ENCODE measurements around the gene BRF1. TPM values are rescaled to one million over a fixed set of nuclear protein-coding genes. Genes with fewer than 3 reads are reported as not detected.

The BRF1 gene
- total RNA-seq, 1 experiment from 2014 or later: 26.4 TPM

DNA sequence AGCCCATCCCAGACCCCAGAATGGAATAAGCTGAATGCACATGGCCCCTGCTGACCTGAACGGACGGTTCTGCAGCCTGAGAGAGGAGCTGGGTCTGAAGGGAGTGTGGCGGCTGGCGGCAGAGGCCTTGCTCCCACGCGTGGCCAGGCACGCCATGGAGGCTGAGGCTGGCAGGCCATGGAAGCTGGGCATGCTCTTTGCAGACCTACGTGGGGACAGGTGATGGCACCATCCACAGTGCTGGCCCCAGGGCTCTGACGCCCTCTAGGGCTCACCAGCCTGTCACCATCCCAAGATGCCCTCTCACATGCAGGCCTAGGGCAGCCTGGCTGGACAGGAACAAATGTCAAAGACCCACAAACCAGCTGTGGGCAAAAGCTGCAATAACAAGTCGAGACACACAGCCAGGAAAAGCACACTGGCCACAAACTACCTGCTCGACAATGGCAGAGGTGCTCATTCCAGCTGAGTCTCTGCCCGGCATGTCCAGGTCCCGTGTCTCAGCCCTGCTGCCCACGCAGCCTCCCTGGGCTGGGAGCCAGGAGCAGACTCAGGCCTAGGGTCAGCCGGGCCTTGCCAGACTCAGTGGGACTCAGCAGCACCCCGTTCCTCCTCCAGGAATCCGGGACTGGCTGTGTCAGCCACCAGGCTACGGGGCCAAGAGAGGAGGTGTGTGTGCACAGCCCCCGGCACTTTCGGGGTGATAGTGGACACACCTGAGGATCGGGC lies 32.8 kb downstream of the BRF1 start (continued):
- TF ChIP-seq FOXJ3 (CRISPR knock-in tag; IDR thresholded peaks at IDR 0.05; ENCODE audit: borderline replicate concordance): no peak
- no peak for TF ChIP-seq SOX15 (CRISPR knock-in tag; IDR thresholded peaks at IDR 0.05)

DNA sequence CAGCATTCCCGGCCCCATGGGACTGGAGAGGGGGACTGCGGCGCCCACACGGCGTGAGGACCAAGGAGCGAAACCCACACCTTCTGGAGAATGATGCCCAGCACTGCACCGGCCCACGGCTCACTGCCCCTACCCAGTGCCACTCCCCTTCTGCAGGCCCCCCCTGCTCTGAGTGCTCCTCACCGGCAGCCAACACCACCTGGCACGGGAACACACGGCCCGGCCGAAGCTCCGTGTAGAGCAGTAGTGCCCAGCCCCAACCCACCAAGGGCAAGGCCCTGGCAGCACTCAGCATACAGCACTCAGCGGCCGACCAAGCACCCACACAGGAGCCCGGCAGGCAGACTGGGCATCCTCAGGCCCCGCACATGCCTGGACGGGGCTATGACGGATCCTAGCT lies 39.0 kb downstream of the BRF1 start:
- Mint-ChIP-seq H3K4me3 (no peak overlapping the region), H3K36me3 (no peaks in the 10 kb centered on the region; the same call in 1 of the 2 replicates), H3K4me1 (no peaks in the 10 kb centered on the region), H3K9me3 (no peaks in the 10 kb centered on the region), H3K27ac (no peak overlapping the region), H3K27me3 (ENCODE audit: low read depth) (no peaks in the 10 kb centered on the region)
- DNase-seq (ENCODE audit: low spot score) (no peak), ATAC-seq (no peak)
- ChIA-PET CTCF (interaction anchor here (1.2 kb wide), 1 partner anchor 14 kb away, joined by 3 read pairs; the partner anchor contains the start of gene BTBD6), POLR2A (no interaction called here)
- TF ChIP-seq, protein P1, sequence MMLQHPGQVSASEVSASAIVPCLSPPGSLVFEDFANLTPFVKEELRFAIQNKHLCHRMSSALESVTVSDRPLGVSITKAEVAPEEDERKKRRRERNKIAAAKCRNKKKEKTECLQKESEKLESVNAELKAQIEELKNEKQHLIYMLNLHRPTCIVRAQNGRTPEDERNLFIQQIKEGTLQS (CRISPR knock-in tag; conservative IDR thresholded peaks at IDR 0.05): no peak
- no peak for TF ChIP-seq ATF6 (CRISPR knock-in tag; IDR thresholded peaks at IDR 0.05)
- no peak for TF ChIP-seq ZNF121 (CRISPR knock-in tag; IDR thresholded peaks at IDR 0.05)
- TF ChIP-seq NFATC4 (CRISPR knock-in tag; IDR thresholded peaks at IDR 0.05): no peak
- no peak for TF ChIP-seq ZNF416 (CRISPR knock-in tag; IDR thresholded peaks at IDR 0.05)
- TF ChIP-seq, protein P2, sequence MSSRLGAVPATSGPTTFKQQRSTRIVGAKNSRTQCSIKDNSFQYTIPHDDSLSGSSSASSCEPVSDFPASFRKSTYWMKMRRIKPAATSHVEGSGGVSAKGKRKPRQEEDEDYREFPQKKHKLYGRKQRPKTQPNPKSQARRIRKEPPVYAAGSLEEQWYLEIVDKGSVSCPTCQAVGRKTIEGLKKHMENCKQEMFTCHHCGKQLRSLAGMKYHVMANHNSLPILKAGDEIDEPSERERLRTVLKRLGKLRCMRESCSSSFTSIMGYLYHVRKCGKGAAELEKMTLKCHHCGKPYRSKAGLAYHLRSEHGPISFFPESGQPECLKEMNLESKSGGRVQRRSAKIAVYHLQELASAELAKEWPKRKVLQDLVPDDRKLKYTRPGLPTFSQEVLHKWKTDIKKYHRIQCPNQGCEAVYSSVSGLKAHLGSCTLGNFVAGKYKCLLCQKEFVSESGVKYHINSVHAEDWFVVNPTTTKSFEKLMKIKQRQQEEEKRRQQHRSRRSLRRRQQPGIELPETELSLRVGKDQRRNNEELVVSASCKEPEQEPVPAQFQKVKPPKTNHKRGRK (CRISPR knock-in tag; IDR thresholded peaks at IDR 0.05; ENCODE audit: borderline replicate concordance): no peak
- TF ChIP-seq ZNF232 (CRISPR knock-in tag; IDR thresholded peaks at IDR 0.05): no peak
- TF ChIP-seq PRRX2 (CRISPR knock-in tag; IDR thresholded peaks at IDR 0.05): no peak
- TF ChIP-seq SMAD3 (CRISPR knock-in tag; IDR thresholded peaks at IDR 0.05; ENCODE audit: borderline replicate concordance): no peak
- TF ChIP-seq USF2 (CRISPR knock-in tag; IDR thresholded peaks at IDR 0.05): no peak
- TF ChIP-seq CREB1 (CRISPR knock-in tag; IDR thresholded peaks at IDR 0.05): no peak
- TF ChIP-seq ETV6 (CRISPR knock-in tag; IDR thresholded peaks at IDR 0.05): no peak
- no peak for TF ChIP-seq MXD4 (CRISPR knock-in tag; IDR thresholded peaks at IDR 0.05; ENCODE audit: borderline replicate concordance)
- no peak for TF ChIP-seq ESRRA (CRISPR knock-in tag; IDR thresholded peaks at IDR 0.05; ENCODE audit: borderline replicate concordance)

- Mint-ChIP-seq H3K27me3 (ENCODE audit: low read depth) (no peaks in the 10 kb centered on the region), H3K4me3 (no peak overlapping the region), H3K27ac (no peak overlapping the region), H3K9me3 (no peaks in the 10 kb centered on the region), H3K36me3 (no peaks in the 10 kb centered on the region; the same call in 1 of the 2 replicates), H3K4me1 (no peaks in the 10 kb centered on the region)
- ChIA-PET POLR2A (no interaction called here), CTCF (interaction anchor here (0.8 to 2.0 kb wide), 6 partner anchors 12 to 91 kb away, joined by 3 to 5 read pairs (median 4); no protein-coding TSS in a partner anchor)
- ATAC-seq: no peak
- no peak for DNase-seq (ENCODE audit: low spot score)
- no peak for TF ChIP-seq CDX4 (CRISPR knock-in tag; IDR thresholded peaks at IDR 0.05; ENCODE audit: borderline replicate concordance)
- TF ChIP-seq SOX15 (CRISPR knock-in tag; IDR thresholded peaks at IDR 0.05): no peak
- TF ChIP-seq, protein P1 (CRISPR knock-in tag; conservative IDR thresholded peaks at IDR 0.05): no peak
- TF ChIP-seq NR2C2 (CRISPR knock-in tag; IDR thresholded peaks at IDR 0.05): no peak
- TF ChIP-seq, protein P3, sequence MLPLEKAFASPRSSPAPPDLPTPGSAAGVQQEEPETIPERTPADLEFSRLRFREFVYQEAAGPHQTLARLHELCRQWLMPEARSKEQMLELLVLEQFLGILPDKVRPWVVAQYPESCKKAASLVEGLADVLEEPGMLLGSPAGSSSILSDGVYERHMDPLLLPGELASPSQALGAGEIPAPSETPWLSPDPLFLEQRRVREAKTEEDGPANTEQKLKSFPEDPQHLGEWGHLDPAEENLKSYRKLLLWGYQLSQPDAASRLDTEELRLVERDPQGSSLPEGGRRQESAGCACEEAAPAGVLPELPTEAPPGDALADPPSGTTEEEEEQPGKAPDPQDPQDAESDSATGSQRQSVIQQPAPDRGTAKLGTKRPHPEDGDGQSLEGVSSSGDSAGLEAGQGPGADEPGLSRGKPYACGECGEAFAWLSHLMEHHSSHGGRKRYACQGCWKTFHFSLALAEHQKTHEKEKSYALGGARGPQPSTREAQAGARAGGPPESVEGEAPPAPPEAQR (CRISPR knock-in tag; IDR thresholded peaks at IDR 0.05): no peak
- TF ChIP-seq, protein P4, sequence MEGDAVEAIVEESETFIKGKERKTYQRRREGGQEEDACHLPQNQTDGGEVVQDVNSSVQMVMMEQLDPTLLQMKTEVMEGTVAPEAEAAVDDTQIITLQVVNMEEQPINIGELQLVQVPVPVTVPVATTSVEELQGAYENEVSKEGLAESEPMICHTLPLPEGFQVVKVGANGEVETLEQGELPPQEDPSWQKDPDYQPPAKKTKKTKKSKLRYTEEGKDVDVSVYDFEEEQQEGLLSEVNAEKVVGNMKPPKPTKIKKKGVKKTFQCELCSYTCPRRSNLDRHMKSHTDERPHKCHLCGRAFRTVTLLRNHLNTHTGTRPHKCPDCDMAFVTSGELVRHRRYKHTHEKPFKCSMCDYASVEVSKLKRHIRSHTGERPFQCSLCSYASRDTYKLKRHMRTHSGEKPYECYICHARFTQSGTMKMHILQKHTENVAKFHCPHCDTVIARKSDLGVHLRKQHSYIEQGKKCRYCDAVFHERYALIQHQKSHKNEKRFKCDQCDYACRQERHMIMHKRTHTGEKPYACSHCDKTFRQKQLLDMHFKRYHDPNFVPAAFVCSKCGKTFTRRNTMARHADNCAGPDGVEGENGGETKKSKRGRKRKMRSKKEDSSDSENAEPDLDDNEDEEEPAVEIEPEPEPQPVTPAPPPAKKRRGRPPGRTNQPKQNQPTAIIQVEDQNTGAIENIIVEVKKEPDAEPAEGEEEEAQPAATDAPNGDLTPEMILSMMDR (IDR thresholded peaks at IDR 0.05): no peak
- TF ChIP-seq OVOL2 (CRISPR knock-in tag; IDR thresholded peaks at IDR 0.05; ENCODE audit: borderline replicate concordance): no peak
- no peak for TF ChIP-seq CREM (CRISPR knock-in tag; IDR thresholded peaks at IDR 0.05)
- TF ChIP-seq, protein P5, sequence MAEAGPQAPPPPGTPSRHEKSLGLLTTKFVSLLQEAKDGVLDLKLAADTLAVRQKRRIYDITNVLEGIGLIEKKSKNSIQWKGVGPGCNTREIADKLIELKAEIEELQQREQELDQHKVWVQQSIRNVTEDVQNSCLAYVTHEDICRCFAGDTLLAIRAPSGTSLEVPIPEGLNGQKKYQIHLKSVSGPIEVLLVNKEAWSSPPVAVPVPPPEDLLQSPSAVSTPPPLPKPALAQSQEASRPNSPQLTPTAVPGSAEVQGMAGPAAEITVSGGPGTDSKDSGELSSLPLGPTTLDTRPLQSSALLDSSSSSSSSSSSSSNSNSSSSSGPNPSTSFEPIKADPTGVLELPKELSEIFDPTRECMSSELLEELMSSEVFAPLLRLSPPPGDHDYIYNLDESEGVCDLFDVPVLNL (CRISPR knock-in tag; IDR thresholded peaks at IDR 0.05; ENCODE audit: borderline replicate concordance, low read depth): no peak
Observed at GRCh38 chr14:105260959-105261358, 39.8 kb downstream of the BRF1 start.

Measured in WTC11 (cell line).